Activated CD4-positive, alpha-beta T cell treated with anti-CD3 and anti-CD28 coated beads, Interleukin-2, amount 50 U/mL, for 24 hours (primary cell): ENCODE data around the gene CHD9.
"Not testable (repeated sequence)": the region's sequence is repeated elsewhere in the genome, so short reads cannot be mapped to it uniquely, and the experiment has no call there.

Source experiments
- DNase-seq, 2 donors: peaks; one replicate each; pipeline ENCODE4 v3.0.0-alpha.2; 2020; ENCODE audit warnings: low read depth in 1 of 2, low spot score in 1 of 2

The CHD9 gene

DNA sequence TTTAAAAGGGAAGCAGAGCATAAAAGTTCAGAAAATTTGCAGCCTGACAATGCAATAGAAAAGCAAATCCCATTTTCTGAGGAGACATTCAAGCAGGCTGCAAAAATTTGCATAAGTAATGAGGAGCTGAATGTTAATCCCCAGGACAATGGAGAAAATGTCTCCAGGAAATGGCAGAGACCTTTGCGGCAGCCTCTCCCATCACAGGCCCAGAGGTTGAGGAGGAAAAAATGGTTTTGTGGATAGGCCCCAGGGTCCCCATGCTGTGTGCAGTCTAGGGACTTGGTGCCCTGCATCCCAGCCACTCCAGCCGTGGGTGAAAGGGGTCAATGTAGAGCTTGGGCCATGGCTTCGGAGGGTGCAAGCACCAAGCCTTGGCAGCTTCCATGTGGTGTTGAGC, 19.5 kb downstream of the CHD9 start:
- DNase-seq, result not testable (repeated sequence)

DNA sequence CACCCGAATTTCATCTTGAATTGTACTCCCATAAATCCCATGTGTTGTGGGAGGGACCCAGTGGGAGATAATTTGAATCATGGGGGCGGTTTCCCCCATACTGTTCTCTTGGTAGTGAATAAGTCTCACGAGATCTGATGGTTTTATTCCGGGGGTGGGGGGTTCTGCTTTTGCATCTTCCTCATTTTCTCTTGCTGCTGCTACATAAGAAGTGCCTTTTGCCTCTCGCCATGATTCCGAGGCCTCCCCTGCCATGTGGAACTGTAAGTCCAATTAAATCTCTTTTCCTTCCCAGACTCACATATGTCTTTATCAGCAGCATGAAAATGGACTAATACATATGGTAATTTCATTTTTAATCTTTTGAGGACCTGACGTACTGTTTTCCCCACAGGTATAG, 20.7 kb downstream of the CHD9 start:
- DNase-seq, result not testable (repeated sequence)

GRCh38 chr16:53078247-53078646, 23.5 kb downstream of the CHD9 start:
- DNase-seq, result no peak

DNA sequence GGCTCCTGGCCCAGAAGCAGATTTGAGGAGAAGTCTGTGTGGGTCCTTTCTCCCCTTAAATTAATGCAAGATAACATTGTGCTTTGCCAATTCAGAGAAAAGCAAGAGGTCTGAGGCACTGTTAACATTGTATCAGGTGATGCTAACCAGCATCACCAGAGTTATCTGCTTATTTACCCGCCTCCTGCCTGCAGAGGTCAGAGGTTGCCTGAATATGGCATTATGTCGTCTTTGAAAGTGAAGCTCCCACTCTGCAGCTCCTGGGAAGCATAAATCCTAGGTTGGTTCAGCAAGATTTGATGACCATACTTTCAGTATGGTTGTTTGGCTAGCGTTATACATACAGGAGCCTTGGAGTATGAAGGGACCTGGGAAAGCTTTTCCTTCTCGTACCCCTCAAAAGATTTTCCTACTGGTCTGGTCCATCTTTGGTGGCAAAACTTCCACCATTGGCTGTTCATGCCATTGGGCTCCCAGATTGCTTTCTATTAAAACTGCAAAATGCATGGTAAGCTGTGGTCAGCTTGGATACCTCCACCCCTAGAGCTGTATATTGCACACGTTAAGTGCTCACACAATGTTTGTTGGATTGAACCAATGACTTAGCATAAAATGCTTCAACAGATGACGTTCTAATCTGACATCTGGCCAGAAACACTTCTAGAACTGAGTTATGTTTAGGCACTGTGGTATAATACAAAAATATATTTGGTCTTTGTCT, 24.1 kb downstream of the CHD9 start:
- no peak for DNase-seq

DNA sequence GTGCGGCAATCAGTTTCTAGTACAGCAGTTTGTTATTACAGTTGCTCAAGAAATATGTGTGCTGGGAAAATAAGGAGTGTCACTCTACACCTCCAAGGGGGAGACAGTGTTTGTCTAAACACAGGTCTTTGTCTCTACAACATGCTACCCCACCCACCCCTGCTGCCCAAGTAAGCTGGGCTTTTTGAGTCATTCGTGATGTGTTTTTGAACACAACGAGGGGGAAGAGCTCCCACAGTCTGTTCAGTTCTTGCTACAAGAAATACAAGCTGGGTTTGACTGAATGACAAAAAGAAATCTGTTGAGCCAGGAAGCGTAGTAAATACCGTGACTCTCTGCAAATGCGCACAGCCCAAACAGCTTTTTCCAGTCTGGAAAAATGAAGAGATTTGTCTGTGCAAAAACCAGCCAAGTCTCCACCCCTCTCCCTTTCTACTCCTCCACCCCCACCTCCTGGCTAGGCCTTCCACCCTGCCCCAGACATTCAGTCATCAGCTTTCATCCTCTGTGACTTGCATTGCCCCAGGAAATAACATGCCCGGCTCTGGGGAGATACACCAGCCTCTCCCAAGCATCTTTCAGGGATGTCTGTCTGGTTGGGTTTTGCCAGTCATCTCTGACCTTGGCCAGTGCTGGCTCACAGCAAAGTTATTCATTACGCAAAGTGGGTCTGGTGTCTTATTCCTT, 25.7 kb downstream of the CHD9 start:
- no peak for DNase-seq

- DNase-seq, result no peak
These were observed 26.2 kb downstream of the CHD9 start for GRCh38 chr16:53081032-53081424.

GRCh38 chr16:53081686-53082407, 27.1 kb downstream of the CHD9 start:
- no peak for DNase-seq

GRCh38 chr16:53082509-53082908, 27.7 kb downstream of the CHD9 start:
- no peak for DNase-seq

DNA sequence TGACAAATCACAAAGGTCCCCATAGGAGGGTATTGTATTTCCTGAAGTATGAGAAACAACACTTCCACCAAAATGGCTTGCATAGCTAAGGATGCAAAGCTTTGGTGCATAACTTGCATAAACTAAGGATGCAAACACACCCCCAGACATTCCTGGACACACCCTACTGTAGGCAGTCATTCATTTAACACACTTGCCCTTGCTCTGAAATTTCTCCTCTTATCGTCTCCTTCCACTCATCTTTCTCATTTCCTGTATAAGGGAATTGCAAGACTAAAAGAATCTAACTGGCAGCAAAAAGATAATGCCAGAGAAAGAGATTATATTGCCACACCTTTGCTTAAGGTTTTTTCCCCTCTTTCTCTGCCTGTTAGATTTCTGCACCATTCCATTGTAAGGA, 28.3 kb downstream of the CHD9 start:
- no peak for DNase-seq

DNA sequence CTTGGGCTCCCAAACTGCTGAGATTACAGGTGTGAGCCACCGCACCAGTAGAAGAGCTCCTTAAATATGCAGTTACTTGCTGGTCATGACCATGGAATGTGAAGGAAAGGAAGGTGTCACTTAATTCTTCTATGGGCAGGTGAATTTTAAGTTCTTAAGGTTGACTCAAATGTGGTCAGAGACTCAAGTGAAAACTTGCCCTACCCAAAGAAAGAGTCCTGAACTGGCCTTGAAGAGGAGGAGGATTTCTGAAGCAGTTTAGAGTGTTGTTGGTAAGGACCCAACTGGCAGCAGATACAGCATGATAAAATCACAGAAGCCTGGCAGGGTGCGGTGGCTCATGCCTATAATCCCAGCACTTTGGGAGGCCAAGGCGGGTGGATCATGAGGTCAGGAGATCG, 29.4 kb downstream of the CHD9 start:
- DNase-seq, result no peak

DNA sequence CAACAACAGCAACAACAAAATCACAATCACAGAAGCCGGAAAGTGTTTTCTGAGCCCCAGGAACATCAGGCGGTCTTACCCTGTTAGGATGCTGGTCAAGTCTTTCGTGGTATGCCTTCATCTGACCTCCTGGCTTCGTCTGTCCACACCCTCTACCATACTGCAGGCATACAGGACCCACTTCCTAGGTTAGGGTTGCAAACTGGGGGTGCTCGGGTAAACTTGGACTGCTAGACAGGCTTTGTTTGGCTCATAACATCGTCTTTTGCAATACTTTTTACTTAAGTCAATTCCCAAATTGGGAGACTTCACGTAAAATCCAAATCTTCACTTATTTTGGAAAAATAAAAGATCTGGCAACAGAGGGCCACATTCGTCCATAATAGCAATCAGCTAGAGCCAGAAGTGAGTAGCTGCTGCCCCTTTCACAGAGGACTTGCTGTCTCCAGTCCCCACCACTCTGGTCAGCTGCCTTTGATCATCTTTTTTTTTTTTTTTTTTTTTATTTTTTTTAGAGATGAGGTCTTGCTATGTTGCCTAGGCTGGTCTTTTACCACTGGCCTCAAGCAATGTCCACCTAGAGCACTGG, 30.0 kb downstream of the CHD9 start:
- no peak for DNase-seq

DNA sequence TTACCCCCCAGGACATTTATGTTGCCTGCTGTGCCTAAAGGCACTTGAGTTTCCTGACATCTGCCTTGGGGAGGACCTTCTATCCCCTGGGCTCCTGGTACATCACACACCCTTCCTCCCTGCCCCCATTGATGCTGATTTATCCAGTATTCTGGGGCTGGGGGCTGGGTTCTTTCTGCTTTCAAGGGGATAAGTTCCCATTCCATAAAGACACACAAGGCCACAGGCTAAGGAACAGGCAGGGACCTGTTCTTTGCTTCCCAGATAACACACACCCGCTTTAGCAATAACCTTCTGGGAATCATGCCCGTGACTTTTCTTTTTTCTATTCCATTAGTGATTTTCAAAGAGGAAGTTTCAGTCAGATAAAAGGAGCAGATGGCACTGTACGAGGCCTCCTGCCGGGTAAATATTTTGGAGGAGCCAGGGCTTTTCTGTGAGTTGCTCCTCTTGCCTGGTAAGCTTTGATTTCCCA, 30.6 kb downstream of the CHD9 start:
- DNase-seq, result no peak

DNA sequence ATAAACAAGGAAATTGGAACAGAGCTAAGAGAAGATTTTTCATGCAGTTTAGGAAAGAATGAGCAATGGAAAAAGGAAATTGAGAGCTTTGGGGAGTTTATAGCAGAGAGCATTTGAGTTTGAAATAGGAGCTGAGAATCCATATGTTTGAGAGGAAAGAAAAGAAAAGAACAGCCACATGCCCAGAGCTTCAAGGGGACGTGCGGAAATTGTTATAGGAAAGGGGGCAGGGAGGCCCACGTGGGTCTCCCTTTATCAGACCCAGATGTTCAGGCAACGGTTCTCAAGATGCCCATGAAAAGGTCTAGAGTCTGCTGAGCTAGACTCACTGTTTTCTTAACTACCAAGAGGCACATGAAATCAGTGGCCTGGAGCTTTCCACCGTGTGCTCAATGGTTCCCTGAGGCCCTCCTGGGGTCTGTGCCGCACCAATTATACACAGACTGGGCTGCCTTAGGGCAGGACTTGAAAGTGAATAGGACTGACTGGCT, 31.2 kb downstream of the CHD9 start:
- DNase-seq, result no peak

GRCh38 chr16:53087101-53087500, 32.3 kb downstream of the CHD9 start:
- no peak for DNase-seq

DNA sequence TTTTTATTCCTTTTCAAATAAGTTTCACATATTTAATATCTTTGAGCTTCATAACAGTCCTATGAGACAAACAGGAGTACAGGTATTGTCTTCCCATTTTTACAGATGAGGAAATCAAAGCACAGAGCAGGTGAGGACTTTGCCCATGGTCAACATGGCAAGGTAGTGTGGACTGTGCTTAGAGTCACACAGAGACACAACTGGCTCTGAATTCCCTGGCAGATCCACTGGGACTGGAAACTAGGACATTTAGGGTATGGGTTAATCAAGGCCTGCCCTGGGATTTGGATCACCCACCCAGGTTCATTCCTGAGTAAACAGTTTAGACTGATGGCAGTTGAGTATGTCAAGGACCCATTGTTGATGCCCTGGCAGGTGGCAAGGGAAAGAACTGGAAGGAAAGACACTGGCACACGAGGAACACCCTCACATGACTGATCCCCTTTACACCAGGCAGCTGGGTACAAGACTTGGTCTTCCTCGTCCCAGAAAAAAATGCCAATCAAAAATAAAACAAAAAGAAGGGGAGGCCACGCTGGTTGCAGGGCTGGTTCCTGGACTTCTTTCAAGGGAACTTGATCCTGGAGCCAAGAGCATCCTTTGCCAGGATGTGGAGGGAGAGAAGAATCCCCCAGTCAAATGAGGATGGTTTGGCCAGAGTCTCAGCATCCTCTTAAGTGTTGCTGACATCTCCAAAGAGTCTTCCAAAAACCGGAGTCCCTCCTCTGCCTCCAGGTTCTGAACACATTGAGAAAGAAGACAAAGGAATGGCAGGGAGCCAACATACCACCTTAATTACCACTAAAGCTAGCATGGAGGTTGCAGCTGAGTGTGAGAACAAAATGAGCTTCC, 34.9 kb downstream of the CHD9 start:
- DNase-seq, result no peak

DNA sequence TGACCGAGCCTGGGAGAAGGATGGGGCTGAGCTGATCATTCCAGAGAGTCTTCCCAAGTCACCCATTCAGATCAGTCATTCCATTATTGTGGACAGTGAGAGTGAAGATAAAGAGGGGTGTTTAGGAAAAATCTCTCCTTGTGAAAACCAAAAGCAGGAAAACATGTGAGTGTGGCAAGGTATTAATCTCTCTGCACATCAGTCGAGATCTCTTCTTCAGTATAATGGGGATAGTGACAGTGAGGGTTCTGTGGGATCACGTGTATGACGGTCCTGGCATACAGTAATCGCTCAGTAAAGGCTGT, 35.4 kb downstream of the CHD9 start:
- no peak for DNase-seq

- no peak for DNase-seq
These were observed 36.0 kb downstream of the CHD9 start for GRCh38 chr16:53090591-53091411.

DNA sequence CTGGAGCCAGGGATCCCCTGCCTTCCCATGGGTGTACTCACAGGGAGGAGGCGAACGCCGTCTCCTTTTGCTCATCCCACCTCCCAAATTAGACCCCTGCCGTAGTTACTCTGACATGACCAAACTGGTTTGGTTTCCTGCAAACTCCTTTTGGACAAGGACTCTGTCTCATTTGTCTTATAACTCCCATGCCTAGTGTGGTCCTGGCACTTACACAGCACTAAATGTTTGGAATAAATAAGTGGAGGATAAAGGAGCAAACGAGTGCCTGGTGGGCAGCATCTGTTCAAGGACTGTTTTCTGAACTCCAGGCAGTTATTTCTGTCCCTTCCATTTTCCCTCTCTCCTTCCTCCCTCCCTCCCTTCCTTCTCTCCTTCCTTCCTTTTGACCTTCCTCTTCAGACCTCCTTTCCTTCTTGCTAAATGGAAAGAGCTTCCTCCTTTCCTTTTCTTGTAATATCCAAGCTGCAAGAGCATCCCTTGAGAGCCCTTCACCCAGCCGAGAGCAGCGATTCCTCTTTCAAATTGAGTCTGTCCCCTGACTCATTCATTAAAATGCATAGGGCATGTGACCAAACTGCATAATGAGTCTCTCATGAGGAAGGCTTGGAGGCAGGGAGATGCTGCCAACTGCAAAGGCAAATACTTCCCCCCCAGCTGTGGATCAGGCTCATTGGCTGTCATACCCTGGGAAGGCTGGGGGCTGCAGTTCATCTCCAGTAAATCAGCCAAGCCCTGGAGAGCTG, 36.8 kb downstream of the CHD9 start:
- DNase-seq, result no peak

DNA sequence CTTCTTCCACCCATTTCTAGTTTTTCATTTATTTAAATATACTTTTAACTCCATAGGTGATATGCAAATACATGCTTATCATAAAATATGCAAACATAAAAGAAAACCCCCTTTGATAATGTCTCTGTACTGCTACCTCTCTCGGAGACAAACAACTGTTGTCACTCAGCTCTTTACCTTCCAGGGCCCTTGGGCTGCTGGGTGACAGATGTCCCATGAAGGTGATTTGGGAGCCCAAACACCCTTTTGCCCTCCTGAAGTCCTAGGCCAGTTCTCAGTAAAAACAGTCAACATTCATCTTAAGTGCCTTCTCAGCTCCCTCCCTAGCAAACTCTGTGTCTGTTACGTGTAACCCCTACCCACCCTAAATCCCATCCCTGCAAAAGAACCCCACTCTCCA, 37.5 kb downstream of the CHD9 start:
- no peak for DNase-seq
